ENCODE results near the gene RIPK1. TPM values are rescaled to one million over a fixed set of nuclear protein-coding genes. Genes with fewer than 3 reads are reported as not detected.
"Not testable (repeated sequence)": the region's sequence is repeated elsewhere in the genome, so short reads cannot be mapped to it uniquely, and the experiment has no call there.

Gene RIPK1
- total RNA-seq, 1 donor from 2014 or later: 25.9 TPM

GRCh38 chr6:3041147-3041546 lies 27.1 kb upstream of the RIPK1 start:
- intact Hi-C loops (cut with DNase I): no loop called here
- no peak for ATAC-seq
- no peak for DNase-seq (ENCODE audit: low spot score)

DNA sequence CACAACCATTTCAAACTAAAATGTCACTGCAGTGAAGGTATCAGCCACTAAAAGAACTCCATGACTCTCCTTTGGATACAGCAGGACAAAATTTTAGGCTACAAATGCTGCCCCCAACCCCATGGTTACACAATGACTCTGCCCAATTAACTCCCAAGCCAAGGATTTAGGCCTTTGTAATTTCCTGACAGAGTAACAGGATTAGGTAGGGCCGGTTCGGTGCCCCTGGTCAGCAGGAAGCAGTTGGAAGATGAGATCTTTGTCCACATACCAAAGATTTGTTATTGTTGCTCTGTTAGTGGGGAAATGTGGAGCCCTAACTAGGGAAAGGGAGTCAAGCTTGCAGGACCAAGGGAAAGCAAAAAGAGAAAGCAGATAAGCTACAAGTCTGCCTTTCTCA lies 26.7 kb upstream of the RIPK1 start:
- DNase-seq (ENCODE audit: low spot score) (no peak), ATAC-seq (no peak)
- intact Hi-C loops (cut with DNase I): no loop called here

GRCh38 chr6:3045369-3045768 lies 22.9 kb upstream of the RIPK1 start:
- no peak for DNase-seq (ENCODE audit: low spot score)
- no peak for ATAC-seq
- intact Hi-C loops (cut with DNase I): no loop called here

DNA sequence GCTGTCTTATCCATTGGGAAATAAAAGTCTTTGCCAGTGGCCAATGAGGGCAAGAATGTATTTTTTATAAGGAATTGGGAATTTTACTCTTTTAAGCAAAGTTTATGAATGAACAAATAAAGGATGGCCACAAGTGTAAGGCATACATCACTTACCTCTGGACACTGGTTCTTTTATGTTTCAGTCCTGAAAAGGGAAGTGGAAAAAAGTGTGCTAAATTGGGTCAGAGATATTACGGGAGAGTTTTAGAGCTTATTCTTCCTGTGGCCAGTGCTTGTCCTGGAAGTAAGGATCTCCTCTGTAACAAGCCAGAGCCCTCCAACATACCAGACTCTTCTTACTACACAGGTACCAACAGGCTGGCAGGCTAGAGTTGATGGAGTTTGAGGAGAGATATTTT lies 22.5 kb upstream of the RIPK1 start:
- intact Hi-C loops (cut with DNase I): no loop called here
- DNase-seq (ENCODE audit: low spot score) (no peak), ATAC-seq (no peak)

DNA sequence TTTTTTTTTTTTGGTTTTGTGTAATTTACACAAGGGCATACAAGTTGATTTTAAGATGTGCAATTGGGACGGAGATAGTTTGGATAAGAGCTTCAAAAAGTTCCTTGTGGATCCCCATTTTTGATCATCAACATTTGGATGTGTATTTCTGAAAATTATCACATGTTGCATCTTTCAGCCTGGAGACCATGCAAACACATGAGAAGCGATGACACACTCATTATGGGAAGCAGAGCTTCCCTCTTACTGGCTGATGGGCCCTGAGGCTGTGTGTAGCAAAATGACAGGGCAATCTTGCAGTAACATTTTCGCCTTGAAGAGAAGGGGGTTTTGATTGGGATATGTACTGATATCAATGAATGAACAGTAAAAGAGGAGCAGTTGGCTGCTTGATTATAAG lies 22.0 kb upstream of the RIPK1 start:
- DNase-seq (ENCODE audit: low spot score) (no peak), ATAC-seq (no peak)
- intact Hi-C loops (cut with DNase I): no loop called here

DNA sequence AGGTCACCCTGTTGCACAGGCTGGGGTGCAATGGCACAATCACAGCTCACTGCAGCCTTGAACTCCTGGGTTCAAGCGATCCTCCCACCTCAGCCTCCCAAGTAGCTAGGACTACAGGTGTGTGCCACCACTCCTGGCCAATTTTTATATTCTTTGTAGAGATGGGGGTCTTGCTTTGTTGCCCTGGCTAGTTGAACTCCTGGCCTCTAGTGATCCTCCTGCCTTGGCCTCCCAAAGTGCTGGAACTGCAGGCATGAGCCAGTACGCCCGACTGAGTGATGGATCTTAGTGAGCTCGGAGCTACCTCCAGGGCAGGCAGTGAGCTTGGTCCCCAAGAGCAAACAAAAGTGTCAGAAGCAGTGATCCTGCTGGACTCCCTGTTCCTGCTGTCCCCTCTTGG lies 20.3 kb upstream of the RIPK1 start:
- intact Hi-C loops (cut with DNase I): not testable (repeated sequence)

DNA sequence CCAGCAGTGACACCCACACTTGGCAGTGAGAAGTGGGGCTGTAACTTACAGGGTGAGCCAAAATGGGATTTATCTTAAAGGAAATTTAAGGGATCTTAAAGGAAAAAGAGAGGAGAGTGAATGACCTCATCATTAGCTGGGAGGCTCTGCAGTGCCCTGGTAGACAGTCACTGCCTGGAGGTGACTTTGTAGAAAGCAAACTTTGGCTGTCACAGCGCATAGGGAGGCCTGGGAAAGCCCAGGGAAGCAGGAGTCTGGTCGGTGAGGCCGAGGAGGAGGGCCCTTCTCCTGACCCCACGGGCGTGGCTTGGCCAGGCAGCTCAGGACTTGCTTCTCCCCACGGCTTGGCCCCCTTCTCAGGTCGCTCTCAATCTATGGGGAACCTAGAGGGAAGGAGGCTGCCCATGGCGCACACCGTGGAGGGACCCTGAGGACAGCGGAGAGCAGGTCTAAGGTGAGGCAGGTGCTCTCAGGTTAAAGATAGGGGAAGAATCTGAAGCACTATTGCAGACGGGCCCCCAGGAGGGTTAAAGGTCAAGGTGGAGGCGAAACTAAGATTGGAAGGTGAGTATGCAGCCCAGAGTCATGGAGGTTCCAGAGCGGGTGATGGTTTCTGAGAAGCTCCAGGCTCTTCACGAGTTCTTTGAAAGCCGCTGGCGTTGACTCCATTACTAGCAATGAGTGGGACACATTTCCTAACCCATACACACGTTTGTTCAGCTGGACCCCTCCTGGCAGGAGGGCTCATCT lies 15.6 kb upstream of the RIPK1 start:
- ATAC-seq (no peak), DNase-seq (ENCODE audit: low spot score) (no peak)
- intact Hi-C loops (cut with DNase I): loop anchor here (10.0 kb wide), 1 partner anchor 208 kb away; the partner anchor contains the start of gene SERPINB1

More for the DNA sequence above, 20.3 kb upstream of the RIPK1 start:
- ATAC-seq; DNase-seq (ENCODE audit: low spot score): not testable (repeated sequence)

GRCh38 chr6:3053231-3053508 lies 15.1 kb upstream of the RIPK1 start:
- intact Hi-C loops (cut with DNase I): loop anchor here (10.0 kb wide), 1 partner anchor 208 kb away; the partner anchor contains the start of gene SERPINB1

DNA sequence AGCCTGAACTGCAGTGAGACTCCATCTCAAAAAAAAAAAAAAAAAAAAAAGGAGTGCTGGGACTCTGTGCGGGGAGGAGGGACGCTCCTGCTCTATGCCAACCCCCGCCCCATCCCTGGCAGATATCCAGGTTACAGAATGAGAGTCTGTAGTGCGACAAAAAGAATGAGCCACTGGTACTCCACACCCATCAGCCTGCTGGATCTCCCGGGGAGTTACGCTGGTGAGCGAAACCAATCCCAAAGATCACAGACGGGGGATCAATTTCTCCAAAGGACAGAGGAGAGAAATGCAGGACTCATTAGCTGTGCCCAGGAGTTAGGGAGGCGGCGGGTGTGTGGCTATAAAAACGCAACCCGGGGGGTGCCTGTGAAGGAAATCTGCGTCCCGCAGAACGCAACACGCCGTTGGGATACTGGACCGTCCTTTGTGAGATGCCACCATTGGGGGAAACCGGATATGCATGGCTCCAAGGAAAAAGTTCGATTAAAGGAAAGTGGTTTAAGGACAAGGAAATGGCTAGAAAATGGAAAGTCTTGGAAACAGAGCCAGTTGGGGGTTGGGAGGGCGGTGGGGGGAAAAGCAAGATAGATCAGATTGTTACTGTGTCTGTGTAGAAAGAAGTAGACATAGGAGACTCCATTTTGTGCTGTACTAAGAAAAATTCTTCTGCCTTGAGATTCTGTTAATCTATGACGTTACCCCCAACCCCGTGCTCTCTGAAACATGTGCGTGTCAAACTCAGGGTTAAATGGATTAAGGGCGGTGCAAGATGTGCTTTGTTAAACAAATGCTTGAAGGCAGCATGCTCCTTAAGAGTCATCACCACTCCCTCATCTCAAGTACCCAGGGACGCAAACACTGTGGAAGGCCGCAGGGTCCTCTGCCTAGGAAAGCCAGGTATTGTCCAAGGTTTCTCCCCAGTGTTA lies 13.8 kb upstream of the RIPK1 start:
- intact Hi-C loops (cut with DNase I): loop anchor here (1.0 to 10.0 kb wide), 2 partner anchors 57 to 210 kb away; partner anchors contain the start of gene SERPINB1
- DNase-seq (ENCODE audit: low spot score): peak; percentile 82
- ATAC-seq: peak; percentile 50

More at GRCh38 chr6:3053231-3053508, 15.1 kb upstream of the RIPK1 start:
- DNase-seq (ENCODE audit: low spot score) (no peak), ATAC-seq (no peak)

GRCh38 chr6:3055158-3055499 lies 13.2 kb upstream of the RIPK1 start:
- ATAC-seq; DNase-seq (ENCODE audit: low spot score): not testable (repeated sequence)
- intact Hi-C loops (cut with DNase I): loop anchor here (10.0 kb wide), 1 partner anchor 210 kb away; the partner anchor contains the start of gene SERPINB1

DNA sequence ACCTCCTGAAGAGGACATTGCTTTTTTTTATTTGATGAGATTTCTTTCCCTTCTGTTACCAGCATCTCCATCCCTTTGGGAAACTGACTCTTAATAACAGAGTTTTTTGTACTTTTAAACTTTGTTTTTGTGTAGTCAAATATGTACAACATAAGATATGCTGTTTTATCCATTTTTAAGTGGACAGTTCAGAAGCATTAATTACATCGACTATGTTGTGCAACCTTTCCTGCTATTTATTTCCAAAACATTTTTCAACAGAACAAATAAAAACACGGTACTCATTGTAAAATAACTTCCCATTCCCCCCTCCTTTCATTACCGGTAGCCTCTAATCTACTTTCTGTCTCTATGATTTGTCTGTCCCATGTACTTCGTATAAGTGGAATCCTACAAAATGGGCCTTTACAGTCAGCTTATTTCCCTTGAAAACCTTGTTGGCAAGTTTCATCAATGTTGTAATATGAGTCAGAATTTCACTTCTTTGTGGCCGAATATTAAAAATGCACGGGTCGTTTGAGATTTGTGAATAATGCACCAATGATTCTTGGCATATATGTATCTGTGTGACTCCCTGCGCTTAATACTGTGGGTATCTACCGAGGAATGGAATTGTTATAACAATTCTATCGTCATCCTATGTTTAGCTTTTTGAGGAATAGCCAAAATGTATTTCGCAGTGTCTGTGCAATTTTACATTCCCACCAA lies 11.1 kb upstream of the RIPK1 start:
- intact Hi-C loops (cut with DNase I): loop anchor here (10.0 kb wide), 1 partner anchor 212 kb away; the partner anchor contains the start of gene SERPINB1

GRCh38 chr6:3058957-3059356 lies 9.3 kb upstream of the RIPK1 start:
- ATAC-seq (no peak), DNase-seq (ENCODE audit: low spot score) (no peak)
- intact Hi-C loops (cut with DNase I): loop anchor here (10.0 kb wide), 1 partner anchor 214 kb away; the partner anchor contains the start of gene SERPINB1

More for the DNA sequence above, 11.1 kb upstream of the RIPK1 start:
- ATAC-seq (no peak), DNase-seq (ENCODE audit: low spot score) (no peak)

DNA sequence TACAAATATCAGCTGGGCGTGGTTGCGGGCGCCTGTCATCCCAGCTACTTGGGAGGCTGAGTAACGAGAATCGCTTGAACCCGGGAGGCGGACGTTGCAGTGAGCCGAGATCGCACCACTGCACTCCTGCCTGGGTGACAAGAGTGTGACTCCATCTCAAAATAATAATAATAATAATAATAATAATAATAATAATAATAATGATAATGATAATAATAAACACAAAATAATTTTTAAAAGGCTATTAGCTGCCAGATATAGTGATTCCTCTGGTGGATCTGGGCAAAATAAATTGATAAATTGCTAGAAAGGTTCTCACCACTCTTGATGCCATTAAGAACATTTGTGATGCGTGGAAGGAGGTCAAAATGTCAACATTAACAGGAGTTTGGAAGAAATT lies 8.2 kb upstream of the RIPK1 start:
- intact Hi-C loops (cut with DNase I); ATAC-seq; DNase-seq (ENCODE audit: low spot score): not testable (repeated sequence)

DNA sequence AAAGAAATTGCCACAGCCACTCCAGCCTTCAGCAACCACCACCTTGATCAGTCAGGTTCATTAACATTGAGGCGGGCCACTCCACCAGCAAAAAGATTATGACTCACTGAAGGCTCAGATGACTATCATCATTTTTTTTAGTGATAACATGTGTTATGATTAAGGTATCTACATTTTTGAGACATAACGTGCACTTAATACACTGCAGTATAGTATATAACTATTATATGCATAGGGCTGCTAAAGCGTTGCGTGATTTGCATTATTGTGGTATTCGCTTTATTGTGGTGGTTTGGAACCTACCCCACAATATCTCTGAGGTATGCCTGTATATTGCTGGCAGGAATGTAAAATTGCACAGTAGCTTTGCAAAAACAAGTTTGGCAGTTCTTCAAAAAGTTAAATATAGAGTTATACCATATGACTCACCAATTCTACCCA lies 6.8 kb upstream of the RIPK1 start:
- ATAC-seq (no peak), DNase-seq (ENCODE audit: low spot score) (no peak)
- intact Hi-C loops (cut with DNase I): no loop called here

- DNase-seq (ENCODE audit: low spot score); intact Hi-C loops (cut with DNase I); ATAC-seq: not testable (repeated sequence)
These were observed 5.0 kb upstream of the RIPK1 start for GRCh38 chr6:3063340-3063732.

DNA sequence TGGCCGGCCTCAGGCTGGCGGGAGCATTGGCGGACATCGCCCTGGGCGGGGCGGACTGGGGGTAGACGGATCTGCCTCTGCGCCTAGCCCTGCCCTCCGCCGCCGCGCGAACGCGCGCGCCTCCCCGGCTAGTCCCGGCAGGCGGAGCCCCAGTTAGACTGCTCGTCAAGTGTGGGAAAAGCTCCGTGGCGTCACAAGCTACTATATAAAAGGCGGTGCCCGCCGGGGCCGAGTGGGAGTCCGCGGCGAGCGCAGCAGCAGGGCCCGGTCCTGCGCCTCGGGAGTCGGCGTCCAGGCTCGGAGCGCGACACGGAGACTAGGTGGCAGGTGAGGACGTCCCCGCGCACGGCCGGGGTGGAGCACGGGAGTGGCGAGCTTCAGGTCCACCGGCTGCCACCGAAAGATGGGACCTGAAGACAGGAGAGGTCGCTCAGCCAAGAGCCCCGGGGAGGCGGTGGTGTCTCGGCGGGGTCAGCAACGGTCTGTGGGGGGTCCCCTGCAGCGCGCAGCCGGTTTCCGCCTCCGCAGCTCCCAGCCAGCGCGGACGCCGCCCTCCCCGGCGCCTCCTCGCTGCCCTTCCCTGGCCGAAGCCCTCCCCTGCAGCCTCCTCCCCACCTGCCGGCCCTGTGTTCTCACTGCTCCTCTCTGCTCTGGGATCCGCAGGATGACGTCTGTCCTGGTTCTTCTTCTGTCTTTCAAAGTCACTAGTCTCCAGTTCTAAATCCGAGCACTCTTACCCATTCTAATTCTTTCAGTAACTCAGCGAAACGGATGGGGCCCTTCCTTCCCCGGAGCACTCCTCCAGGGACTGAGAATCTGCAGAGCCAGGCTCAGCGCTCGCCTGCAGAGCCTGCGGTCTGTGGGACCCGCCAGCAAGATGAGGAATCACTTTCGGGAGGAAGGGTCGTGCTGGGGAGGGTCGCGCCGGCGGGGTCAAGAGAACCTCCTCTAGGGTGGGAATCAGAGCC lies 4.3 kb upstream of the RIPK1 start:
- intact Hi-C loops (cut with DNase I): no loop called here
- ATAC-seq (peak; percentile 97), DNase-seq (ENCODE audit: low spot score) (peak; percentile 97)

DNA sequence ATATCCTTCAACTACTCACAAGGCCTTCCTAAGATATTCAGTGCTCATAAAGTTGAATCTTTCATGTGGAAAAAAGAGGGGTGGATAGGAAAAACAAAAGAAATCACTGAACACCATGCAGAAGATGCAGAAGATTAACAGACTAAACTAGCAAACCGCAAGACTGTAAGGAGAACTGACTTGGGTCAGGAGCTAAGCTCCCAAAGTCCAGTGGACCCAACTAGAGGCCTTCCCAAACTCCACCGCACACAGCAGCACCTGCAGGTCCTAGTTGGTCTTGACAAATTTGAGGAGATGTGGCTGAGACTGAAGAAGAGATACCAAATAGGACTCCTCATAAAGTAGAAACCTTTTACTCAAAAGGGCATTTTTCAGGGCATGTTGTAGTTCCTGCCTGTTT lies 3.3 kb downstream of the RIPK1 start:
- ATAC-seq: no peak
- intact Hi-C loops (cut with DNase I): no loop called here
- DNase-seq (ENCODE audit: low spot score): no peak

- DNase-seq (ENCODE audit: low spot score) (no peak), ATAC-seq (no peak)
- intact Hi-C loops (cut with DNase I): no loop called here
These were observed 4.5 kb downstream of the RIPK1 start for GRCh38 chr6:3072798-3073197.
